GM21786 (cell line): ENCODE data around the gene RPS18.
"Not testable (repeated sequence)": the region's sequence is repeated elsewhere in the genome, so short reads cannot be mapped to it uniquely, and the experiment has no call there.

Experiments used
- ATAC-seq: cut with Tn5 transposase; IDR thresholded peaks from one replicate; pipeline ENCODE4 v1.9.1; 2021; ENCODE audit not compliant: unreplicated experiment

RPS18 gene

DNA sequence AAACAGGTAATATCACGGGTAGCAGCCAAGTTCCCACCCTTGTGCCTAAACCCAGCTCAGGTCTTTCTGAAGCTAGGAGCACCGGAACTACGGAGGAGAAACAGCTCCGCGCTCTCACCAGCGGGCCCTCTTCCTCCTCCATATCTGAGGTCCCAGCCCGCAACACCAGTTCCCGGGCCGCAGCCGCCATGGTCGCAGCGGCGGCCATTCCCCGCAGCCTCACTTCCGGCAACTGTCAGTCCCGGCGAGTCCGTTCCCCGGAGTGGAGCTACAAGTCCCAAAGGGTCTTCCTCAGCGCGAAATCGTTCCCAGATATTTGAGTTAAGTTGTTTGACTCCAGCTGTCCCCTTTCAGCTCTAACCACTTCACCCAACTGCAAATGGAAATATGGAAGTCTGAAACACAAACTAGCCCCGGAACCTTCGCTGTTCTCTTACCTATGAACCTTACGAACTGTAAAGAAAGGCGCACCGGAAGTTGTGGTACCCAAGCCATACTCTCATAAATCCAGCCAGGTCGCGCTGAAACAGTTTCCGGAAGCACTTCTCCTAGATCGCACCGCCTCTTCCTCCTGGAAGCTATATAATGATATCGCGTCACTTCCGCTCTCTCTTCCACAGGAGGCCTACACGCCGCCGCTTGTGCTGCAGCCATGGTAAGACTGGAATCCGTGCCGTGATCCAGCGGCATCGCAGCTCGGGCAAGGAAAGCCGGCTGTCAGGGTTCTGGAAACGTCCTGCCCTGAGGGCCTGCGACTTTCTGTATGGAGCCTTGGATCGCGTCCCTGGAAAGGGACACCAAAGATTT lies at the start of gene RPS18, which contains the start of gene VPS52:
Gene RPS18, plus strand, starts transcription at position 608 of the 807 bp plus-strand sequence. Its CDS starts 45 bp downstream, at position 653.
Gene VPS52, minus strand, starts transcription at position 409 of the 807 bp plus-strand sequence. Its CDS starts 201 bp downstream, at position 208.
- peak; percentile 83 for ATAC-seq

DNA sequence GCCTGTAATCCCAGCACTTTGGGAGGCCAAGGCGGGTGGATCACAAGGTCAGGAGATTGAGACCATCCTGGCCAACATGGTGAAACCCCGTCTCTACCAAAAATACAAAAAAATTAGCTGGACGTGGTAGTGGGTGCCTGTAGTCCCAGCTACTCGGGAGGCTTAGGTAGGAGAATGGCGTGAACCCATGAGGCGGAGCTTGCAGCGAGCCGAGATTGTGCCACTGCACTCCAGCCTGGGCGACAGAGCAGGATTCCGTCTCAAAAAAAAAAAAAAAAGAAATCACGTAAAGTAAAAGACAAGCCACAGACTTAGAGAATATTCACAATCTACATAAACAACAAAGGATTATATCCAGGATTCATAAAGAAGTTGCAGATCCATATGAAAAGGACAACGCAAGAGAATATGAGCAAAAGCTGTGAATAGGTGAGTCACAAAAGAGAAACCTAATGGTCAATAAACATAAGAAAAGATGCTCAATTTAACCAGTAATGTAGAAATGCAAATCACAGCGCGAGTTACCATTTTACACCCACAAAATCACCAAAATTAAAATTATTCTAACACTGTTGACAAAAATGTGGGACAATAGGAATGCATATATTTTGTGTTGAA lies 45.3 kb upstream of the RPS18 start:
- not testable (repeated sequence) for ATAC-seq

DNA sequence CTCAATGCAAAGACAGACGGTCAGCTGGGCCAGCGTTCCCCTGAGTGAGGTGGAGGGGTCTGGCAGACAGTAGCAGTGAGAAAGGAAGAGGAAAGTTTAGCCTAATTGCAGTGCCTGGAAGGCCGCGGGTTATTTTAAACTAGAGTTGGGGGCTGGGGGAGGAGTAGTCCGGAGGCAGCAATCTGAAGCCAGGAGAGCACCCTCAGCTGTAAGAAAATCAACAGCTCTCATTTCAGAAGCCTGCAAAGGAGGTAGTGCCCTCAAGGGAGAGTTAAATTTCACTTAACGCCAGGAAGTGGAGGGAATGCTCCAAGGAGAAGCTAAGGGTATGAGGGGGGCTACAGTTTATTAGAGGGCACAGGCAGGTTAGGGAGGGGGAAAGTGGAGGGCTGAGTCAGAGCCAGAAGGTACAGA lies 36.6 kb upstream of the RPS18 start:
- ATAC-seq, result no peak

DNA sequence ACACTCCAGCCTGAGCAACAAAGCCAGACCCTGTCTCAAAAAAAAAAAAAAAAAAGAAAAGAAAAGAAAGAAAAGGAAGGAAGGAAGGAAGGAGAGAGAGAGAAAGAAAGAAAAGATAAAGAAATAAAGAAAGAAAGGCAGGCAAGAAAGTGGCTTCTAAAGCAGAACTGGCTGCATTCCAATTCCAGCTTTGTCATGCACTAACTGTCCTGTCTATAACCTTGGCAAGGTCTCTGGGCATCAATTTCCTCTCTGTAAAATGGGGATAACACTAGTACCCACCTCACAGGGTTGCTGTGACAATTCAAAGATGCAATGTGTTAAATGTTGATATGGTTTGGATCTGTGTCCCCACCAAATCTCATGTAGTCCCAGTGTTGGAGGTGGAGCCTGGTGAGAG lies 35.5 kb upstream of the RPS18 start:
- ATAC-seq, result no peak

DNA sequence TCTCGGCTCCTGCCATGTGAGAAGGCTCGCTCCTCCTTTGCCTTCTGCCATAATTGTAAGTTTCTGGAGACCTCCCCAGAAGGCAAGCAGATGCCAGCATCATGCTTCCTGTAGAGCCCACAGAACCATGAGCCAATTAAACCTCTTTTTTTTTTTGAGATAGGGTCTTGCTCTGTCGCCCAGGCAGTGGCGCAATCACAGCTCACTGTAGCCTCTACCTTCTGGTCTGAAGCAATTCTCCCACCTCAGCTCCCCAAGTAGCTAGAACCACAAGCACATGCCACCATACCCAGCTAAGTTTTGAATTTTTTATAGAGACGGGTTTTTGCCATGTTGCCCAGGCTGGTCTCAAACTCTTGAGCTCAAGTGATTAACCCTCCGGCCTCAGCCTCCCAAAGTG lies 35.0 kb upstream of the RPS18 start:
- ATAC-seq, result no peak

DNA sequence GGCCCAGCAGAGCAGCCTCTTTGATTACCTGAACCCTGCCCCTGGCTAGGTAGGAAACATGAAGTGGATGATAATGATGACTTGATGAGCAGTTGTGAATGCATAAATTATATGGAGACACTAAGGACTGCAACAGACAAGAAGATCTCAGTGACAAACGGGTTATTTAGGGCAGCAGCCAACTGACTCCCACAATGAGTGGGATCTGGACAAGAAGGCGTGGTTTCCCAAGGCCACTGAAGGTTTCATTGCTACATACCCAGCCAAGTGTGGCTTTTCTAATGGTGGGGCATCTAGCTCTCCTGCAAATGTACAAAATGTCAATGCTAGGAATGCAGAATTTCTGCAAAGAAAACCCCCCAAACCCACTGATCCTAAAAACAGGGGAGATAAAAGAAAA lies 34.1 kb upstream of the RPS18 start:
- no peak for ATAC-seq

DNA sequence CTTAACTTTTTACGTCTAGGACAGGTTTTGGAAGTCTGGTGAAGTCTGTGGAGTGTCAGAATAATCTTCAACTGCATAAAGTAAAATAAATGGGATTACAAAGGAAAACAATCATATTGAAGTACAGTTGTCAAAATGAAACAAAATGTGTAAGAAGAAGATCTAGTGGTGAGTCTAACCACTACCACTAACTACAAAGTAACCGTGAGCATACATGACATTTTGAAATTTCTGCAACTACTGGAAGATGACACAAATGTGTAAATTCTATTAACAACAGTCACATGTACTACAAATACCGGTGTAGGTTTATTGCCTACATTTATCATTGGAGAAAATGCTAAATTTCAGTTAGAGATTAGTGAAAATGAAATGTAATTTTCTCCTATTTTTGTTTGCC lies 29.9 kb upstream of the RPS18 start:
- ATAC-seq, result no peak

DNA sequence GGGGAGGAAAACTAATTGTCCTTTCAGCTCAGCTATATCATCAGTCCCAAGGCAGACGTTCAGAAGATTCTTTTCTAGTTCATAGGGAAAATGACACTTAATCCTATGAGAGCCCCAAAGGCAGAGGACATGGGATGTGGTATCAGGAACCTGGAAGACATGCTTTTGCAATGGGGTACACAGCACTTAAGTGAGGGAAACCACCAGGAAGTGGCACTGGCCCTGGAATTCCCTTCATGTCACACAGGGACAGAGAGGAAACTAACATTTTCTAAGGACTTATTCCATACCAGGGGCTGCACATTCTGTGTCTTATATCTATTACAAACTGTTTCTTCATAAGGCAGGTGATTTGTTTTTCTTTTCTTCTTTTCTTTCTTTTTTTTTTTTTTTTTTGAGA lies 28.4 kb upstream of the RPS18 start:
- no peak for ATAC-seq

DNA sequence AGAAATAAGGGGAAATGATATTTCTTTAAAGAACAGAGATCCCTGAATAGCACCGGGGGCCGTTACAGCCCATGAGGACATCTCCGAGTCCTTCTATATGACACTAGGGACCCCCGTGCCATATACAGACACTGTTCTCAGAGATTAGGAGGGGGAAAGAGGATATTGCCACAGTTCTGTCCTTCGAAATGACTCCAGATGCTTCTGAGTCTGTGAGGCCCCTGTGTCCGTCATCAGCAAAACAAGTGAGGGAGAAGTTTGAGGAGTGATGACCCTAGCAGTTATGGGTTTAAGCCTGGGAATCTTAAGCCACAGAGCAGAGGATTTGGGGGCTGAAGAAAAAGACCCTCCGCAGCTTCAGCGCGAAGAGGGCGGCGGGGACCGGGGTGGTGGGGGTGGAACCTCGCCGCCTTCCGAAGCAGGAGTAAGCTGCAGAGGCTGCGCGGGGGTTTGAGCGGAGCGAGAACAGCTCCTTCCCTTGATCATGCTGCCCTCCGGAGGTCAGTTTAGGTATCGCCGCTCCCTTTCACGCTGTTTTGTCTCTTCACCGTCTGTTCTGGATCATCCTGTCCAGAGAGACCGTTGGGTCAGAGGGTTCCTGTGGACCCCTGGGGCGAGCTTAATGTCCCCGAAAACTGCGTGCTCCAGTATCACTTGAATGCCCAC lies 23.8 kb upstream of the RPS18 start:
- ATAC-seq, result peak; percentile 28

DNA sequence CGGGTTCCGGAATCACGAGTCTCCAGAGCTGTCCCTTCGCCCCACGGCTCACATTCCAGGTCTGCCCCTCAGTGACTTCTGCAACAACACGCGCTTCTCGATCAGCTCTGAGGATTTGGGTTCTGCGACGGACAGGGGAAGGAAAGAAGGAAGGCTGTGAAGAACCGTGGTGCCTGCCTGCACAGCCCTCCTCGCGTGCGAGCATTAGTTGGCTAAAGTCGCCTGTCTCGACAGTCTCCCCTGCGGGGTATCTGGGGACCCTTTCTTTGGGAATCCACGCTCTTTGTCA lies 23.3 kb upstream of the RPS18 start:
- peak; percentile 2 for ATAC-seq

DNA sequence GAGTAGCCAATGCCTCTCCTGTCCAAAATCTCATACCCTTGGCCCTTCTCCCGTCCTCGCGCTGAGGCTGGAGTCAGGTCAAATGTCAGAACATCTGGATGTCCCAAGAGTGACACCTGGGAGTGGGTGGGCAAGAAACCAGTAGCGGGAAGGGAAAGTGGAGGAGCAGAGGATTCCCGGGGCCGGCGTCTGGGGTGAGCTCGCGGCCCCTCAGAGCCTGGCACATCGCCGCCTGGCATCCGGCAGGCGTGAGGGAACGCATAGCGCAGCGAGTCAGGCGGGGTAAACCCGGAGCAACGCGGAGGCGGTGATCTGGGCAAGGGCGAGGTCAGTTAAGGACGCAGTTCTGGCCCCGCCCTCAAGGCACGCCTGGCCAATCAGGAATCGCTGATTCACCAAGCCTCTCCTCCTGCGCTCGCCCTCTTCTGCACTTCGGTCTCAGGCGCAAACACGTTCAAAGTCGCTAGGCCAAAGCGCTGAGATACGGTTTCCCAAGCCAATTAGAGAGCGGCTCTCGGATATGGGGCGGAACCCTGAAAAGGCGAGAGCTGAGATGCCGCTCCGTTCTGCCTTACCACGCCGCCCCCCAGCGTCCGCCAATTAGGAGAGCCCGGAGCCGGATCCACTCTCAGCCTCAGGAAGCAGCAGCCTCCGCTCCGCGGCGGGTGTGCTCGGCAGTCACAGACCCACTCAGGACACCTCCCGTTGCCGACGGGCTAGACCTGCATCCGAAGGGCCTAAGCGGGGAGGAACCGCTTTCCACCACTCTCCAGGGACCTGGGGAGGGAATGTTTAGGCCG lies 22.7 kb upstream of the RPS18 start:
- ATAC-seq, result peak; percentile 92

DNA sequence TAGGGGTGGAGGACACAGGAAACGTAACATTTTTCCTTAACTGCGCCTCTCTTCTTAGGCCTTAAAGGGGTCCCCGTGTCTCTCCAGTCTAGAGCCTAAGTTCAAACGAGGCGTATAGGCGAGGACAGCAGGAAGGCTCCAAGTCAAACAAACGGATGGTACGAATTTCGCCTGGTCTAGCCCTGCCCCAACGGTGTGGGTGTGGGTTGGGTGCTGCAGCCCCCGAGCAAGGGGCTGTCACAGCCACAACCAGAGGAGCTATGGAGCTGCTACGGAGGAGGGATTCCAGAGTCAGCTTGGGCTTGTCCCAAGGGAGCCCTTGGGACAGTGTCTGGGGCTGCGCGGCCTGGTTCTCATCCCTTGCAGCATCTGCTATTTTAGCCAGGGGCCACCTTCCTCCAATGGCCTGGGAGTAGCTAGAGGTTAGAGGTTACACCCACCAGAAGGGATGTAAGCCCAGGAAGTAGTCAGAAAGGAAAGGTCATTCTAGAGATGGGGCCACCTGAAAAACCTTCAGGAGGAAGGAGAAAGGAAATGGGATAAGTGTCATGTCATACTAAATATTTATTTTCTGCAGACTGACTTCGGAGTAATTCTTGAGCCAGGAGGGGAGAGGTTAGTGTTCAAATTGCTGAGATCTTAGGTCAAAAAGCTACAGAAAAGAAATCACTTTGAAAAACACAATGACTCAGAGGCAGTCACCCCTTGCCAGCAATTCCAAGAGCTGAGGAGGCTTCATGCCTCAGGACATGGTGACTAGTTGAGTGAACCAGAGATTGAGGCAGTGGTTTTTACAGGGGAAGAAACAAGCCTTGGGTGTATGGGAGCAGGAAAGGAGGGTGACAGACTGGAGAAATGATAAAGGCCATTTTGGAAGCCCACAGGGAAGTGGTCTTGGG lies 21.9 kb upstream of the RPS18 start:
- no peak for ATAC-seq

DNA sequence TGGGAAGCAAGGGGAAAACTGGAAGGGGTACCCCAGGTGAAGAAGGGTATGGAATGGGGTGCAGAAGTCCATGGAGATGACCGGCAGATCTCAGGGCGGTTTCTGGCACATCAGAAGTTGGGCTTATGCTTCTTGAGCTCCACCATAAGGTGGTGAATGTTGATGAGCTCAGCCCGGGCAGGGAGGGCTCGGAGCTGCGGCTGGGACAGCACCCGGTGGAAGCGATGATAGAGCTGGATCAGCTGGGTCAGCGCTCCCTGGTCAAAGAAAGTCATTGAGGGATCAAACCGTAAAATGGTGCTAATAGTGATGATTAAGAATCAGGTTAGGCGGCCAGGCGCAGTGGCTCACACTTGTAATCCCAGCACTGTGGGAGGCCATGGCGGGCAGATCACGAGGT lies 21.1 kb upstream of the RPS18 start:
- ATAC-seq, result no peak

DNA sequence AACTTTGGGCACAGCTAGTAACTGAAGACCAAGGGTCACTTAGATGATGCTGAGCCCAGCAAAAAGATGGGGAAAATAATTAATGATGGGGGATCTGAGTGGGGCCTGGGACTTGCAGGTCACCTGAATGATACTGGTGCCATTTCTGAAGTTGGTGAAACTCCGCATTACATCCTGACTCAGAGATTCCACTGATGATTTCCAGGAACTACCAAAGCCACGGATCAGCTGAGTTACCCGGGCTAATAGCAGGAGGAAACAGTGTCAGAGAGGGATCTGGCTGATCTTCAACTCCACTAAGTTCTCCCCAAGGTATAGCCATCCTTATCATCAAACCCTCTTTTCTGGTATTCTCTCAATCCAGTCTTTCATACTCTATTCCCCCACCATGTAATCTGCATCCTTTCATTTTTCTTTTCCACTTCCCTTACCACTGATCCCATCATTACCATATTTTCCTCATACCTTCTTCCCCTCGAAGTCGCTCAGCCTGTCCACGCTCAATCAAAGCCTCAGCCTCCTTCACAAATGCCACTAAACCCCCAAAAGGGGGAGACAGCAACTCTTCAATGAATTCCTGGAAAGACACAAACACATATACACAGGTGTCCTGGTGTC lies 20.4 kb upstream of the RPS18 start:
- no peak for ATAC-seq

DNA sequence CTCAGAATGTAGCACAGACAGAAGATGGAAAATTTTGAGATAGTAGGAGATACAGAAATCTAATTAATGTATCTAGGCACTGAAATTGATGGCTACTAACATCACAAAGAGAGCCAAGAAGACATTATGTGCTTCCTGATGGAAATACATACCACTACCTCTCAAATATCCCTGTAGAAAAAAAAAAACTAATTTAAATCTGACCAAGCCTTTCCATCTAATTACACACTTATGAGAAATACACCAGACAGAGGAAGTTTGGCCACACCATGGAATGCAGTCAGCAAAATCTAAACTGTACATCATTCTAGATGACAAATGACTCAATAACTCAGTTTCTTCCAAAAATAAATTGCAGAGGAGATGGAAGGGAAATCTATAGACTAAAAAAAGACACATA lies 19.1 kb upstream of the RPS18 start:
- no peak for ATAC-seq

DNA sequence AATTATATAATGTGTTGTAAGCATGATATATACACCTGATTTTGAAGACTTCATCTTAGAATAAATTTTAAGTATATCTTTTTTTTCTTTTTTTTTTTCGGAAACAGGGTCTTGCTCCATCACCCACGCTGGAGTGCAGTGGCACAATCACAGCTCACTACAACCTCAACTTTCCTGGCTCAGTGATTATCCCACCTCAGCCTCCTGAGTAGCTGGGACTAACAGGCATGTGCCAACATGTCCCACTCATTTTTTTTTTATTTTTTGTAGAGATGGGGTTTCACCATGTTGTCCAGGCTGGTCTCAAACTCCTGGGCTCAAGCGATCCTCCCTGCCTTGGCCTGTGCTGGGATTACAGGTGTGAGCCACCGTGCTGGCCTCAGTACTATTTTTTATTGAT lies 17.3 kb upstream of the RPS18 start:
- ATAC-seq, result no peak

DNA sequence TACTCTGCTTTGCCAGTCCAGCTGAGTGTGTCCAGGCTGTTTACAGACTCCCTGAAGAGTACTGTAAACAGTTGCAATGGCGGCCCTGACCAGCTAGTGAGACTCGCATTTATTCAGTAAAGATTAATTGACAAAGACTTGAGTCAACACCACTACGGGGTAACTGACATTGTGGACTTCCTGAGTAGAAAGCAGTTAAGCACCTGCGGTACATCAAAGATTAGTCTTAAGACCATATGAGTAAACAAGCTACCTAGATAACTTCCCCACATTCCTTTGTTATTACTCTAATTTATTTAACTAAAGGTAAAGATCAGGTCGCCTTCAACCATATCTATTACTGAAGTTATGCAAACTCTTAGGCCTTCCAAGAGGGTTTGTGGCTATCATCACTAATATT lies 12.8 kb upstream of the RPS18 start:
- no peak for ATAC-seq

DNA sequence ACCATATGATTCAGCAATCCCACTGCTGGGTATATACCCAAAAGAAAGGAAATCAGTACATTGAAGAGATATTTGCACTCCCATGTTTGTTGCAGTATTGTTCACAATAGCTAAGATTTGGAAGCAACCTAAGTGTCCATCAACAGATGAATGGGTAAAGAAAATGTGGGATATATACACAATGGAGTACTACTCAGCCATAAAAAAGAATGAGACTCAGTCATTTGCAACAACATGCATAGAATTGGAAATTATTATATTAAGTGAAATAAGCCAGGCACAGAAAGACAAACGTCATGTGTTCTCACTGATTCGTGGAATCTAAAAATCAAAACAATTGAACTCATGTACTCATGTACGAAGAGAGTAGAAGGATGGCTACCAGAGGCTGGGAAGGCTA lies 9.4 kb upstream of the RPS18 start:
- not testable (repeated sequence) for ATAC-seq

DNA sequence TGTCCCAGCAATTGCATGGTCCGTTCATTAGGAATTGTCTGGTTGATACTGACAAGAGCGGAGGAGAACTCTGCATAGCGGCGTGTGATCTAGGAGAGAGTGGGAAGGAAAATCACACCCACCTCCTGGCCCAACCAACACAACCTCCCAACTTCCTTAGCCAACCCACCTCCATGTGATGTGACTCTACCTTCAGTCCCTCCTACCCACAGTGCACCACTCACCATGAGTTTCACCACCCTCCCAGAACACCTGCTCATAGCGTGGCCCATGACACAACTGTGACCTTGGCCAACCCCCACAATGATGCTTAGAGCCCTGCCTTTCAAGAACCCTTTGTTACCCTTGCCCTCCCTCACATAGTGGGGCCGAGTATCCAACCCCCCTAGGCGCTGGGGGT lies 7.9 kb upstream of the RPS18 start:
- ATAC-seq, result no peak

DNA sequence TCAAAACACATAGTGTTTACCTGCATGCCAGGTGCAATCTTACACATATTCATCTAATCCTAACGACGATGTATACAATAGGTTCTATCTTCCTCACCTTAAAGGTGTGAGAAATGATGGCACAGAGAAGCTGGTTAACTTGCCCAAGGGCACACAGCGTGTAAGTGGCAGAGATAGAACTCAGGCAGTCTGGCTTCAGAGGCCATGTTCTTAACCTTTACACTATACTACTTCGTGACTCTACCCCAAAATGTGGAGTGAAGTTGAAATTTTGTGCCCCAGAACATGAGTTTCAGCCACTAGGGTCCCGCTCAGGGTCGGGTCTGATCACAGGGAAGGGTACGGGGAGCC lies 783 bp upstream of the RPS18 start:
- ATAC-seq, result no peak
